Skin of body (tissue), 2 donors: ENCODE data around the gene ZER1. TPM values are rescaled to one million over a fixed set of nuclear protein-coding genes. Genes with fewer than 3 reads are reported as not detected.
"Not testable (repeated sequence)": the region's sequence is repeated elsewhere in the genome, so short reads cannot be mapped to it uniquely, and the experiment has no call there.

Experiments used
- DNase-seq: peaks from one replicate; lab custom pipeline; 2025; lab: John Stamatoyannopoulos, UW
- total RNA-seq: library from RNA; depleted of rRNA; stranded (reverse); fragments of >200 nt; gene quantifications from one replicate; pipeline ENCODE4 v1.2.3, GENCODE V29; 2014

The ZER1 gene
- total RNA-seq, 1 donor from 2014 or later, result 18.1 TPM

DNA sequence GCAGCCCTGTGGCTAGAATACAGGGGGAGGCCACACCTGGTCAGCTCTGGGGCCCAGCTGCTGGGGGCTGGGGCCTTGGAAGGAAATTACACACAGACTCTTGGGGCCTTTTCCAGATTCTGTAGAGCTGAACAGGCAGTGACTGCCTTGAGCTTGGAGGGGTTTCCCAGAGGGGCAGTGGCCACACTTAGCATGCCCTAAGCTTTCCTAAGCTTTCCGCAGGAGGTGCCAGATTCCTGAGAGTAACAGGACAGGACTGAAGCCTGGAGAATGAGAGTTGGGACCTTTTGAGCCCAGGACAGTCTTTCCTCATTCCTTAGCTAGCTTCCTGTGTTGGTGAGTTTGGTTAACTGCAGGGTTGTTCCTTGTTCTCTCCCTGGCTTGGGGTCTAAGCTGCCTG is 16.7 kb upstream of the ZER1 start:
- DNase-seq, result no peak

DNA sequence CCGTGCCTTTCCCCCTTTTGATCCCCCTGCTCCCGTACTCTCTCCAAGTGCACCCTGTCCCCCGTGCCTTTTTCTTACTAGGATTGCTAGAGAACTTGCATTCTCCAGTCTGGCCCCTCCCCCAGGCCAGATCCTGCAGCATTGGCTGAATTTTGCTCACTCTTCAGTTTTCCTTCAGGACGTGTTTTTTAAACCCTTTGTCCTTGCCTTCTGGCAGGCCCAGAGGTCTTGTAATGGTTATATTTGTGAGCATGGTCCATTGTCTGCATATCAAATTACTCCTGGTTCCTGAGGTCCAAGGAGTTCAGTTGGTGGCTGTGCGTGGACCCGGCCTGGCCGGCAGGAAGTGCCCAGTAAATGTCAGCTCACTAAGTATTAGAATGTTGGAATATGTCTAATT is 15.9 kb upstream of the ZER1 start:
- no peak for DNase-seq

DNA sequence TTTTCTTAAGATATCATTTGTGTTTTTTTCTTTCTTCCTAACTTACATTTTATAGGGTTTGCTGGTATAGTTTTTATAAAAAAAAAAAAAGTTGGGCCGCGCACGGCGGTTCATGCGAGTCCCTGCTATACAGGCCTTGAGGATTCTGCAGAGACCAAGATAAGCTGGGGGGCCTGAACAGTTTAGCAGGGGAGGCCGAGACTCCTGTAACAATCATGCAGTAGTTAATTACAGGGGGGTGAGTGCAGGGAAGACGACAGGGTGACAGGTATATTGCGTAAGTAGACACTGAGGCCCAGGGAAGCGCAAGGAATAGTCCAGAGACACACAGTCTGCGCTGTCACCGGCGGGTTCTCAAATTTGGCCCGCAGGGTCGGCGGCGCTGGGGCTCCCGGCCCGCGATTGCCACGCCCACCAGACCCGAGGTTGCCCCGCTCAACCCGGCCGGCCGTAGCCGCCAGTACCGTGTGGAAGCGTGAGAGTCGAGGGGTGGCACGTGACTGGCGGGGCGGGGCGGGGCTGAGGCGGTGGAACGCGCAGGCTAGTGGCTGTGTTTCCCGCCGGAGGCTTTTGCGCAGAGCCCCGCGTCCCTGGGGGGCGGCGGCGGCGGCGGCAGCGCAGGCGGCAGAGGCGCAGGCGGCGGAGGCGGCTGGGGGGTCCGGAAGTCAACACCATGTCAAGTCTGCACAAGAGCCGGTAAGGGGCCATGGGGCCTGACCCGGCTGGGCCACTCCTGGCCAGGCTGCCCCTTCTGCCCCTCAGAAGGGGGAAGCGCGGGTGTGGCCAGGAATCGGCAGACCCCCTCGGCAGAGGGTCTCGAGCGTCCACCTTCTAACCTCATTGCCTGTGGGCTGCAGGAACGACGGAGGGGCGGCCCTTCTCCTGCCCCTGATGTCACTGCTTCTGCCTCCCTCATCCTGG is 15.2 kb upstream of the ZER1 start, which contains the start of gene TBC1D13:
Gene TBC1D13 (plus strand): TSS at position 573 of the 921 bp plus-strand sequence. CDS start 101 bp downstream, at position 674.
- DNase-seq, result peak; percentile 65

DNA sequence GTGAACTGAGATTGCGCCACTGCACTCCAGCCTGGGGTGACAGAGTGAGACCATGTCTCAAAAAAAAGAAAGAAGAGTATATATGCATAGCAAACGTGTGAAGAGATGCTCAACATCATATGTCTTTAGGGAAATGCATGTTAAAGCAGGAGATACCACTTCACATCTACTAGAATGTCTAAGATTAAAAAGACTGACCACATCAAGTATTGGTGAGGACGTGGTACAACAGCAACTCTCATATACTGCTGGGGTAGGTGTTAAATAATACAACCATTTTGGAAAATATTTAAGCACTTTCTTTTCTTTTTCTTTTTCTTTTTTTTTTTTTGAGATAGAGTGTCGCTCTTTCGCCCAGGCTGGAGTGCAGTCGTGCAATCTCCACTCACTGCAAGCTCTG is 13.7 kb upstream of the ZER1 start:
- no peak for DNase-seq

DNA sequence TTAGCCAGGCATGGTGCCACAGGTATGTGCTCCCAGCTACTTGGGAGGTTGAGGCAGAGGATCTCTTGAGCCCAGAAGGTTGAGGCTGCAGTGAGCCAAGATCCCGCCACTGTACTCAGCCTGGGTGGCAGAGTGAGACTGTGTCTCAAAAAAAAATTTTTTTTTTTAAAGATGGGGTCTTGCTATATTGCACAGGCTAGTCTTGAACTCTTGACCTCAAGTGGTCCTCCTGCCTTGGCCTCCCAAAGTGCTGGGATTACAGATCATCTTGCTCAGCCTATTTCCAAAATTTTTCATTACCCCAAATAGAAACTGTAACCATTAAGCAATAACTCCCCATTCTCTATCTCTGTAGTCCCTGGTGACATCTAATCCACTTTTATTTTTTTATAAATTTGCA is 10.9 kb upstream of the ZER1 start:
- no peak for DNase-seq

DNA sequence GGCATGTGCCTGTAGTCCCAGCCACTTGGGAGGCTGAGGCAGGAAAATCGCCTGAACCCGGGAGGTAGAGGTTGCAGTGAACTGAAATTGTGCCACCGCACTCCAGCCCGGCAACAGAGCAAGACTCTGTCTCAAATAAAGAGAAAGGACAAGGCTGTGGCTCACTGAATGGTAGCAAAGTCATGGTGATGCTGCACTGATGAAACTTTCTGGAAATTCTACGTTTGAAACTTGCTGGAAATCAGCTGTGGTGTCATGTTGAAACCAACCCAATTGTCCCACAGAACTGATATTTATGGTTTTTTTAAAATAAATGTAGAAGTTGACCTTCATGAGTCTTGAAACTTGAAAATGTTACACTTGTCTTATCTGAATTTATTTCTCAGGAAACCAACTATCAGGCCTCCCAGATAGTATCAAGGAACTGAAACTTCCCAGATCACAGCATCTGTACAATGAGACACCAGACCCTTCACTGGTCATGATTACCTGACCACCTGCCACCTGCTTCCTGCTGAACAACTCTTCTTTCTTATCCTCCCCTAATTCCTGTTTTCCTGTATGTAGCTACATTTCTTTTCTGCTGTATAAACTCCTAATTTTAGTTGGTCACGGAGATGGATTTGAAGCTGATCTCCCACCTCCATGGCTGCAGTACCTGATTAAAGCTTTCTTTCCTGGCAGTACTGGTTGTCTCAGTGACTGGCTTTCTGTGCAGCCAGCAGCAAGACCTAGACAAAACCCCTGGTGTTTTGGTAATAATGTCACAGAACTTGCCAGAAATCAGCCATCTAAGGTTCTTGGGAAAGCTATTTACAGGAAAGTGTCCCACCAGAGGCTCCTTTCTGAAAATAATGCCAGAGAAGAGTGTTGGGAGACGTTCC is 9.7 kb upstream of the ZER1 start:
- no peak for DNase-seq

DNA sequence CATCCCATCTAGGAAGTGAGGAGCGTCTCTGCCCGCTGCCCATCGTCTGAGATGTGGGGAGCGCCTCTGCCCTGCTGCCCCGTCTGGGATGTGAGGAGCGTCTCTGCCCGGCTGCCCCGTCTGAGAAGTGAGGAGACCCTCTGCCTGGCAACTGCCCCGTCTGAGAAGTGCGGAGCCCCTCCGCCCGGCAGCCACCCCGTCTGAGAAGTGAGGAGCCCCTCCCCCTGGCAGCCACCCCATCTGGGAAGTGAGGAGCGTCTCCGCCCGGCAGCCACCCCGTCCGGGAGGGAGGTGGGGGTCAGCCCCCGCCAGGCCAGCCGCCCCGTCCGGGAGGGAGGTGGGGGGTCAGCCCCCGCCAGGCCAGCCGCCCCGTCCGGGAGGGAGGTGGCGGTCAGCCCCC is 8.4 kb upstream of the ZER1 start:
- DNase-seq, result not testable (repeated sequence)

DNA sequence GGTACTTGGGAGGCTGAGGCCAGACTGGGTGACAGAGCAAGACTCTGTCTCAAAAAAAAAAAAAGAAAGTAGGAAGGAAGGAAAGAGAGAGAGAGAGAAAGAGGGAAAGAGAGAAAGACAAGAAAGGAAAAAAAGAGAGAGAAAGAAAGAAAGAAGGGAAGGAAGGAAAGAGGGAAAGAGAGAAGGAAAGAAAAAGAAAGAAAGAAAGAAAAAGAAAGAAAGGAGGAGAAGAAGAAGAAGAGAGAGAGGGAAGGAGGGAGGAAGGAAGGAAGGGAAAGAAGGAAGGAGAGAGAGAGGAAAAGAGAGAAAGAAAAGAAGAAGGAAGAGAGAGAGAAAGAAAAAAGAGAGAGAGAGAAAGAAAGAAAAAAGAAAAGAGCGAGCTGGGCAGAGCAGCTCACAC is 3.1 kb upstream of the ZER1 start:
- DNase-seq, result no peak

DNA sequence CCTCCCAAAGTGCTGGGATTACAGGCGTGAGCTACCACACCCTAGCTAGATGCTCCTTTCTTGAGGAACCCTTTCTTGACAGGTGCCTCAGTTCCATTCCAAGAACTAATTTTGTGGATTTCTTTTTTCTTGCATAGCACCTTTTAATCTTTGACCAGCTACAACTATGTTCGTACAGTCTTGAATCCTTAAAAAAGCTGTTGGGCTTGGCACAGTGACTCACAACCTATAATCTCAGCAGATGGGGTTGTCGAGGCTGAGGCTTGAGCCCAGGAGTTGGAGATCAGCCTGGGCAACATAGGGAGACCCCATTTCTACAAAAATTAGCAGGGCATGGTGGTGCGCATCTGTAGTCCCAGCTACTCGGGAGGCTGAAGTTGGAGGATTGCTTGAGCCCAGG is 1.3 kb upstream of the ZER1 start:
- no peak for DNase-seq

DNA sequence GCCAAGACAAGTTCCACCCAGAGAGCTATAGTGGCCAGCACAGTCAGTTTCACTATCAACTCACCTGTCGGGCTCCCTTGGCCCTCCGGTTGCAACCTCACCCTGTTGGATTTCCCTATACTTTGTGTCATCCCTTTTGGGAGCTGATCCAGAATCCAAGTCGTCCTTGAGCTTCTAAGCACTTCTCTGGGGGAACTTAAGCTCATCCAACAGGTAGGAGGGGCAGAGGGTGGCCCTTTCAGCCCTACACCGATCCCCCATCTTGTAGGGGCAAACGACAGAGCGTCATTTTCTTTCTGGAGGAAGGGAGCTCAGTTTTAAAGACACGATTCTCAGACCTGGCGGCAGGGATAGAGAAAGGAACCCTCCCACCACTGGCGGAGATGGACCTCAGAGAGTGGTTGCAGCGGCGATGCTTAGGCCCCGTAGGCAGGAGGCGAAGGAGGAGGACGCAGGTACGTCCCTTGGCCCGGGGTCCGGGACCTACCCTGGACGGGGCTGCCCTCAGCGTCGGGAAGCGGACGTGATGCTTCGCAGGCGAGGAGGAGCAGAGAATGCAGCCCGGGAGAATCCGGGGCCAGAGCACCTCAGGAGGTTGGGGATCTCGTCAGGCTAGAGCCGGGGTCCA is 519 bp downstream of the ZER1 start:
- DNase-seq, result no peak

DNA sequence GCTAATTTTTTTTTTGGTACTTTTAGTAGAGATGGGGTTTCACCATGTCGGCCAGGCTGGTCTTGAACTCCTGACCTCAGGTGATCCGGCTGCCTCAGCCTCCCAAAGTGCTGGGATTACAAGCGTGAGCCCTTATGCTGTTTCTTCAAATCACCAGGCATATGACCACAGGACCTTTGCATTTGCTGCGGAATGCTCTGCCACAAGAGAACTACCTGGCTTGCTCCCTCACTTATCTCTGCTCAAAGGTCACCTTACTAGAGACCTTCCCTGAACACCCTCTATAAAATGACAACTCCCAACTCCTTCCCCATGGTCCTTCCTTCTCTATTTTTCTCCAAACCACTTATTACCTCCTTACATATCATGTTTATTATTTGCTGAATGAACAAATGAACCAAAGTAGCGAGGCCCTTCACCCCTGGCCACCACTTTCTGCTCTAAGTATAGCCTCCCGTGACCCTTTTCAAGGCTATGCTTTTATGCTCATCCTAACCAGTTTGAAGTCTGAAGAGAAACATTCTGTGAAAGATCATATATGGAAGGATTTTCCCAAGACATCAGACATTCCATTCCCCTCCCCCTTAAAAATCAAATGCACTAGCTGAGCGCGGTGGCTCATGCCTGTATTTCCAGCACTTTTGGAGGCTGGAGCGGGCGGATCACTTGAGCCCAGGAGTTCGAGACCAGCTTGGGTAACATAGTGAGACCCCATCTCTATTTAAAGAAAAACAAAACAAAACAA is 1.3 kb downstream of the ZER1 start:
- no peak for DNase-seq

DNA sequence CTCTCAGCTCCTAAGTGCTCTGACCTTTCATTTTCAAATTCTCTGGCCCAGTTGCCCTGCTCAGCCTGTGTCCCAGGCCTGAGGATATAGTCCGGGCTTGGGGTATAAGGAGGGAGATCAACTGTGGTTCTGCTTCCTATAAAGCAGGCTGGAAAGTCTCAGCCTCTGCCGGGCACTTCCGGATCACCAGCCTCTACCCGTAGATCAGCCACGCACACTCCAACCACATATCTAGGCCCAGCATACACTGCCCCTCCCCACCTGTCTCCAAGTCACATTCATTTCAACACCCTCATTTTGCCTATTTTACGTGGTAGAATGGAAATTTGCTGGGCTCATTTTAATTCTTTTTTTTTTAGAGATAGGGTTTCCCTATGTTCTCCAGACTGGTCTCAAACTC is 3.1 kb downstream of the ZER1 start:
- no peak for DNase-seq

DNA sequence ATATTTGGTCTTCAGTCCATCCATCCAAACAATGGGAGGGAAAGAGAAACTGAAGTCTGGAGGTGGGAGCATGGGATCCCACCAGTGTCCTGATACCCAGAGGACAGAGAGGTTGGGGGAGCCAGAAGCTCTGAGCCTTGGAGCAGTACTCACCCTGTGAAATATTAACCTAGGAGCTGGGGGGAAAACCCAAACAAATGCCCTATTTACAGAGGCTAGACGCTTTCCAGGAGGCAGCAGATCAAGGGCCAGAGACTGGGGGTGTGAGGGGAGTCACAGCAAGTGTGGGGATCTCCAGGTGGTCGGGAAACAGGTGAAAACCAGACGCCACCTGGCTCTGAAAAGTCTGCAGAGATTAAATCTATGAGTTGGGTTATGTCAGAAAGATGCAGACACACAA is 6.2 kb downstream of the ZER1 start:
- DNase-seq, result no peak

DNA sequence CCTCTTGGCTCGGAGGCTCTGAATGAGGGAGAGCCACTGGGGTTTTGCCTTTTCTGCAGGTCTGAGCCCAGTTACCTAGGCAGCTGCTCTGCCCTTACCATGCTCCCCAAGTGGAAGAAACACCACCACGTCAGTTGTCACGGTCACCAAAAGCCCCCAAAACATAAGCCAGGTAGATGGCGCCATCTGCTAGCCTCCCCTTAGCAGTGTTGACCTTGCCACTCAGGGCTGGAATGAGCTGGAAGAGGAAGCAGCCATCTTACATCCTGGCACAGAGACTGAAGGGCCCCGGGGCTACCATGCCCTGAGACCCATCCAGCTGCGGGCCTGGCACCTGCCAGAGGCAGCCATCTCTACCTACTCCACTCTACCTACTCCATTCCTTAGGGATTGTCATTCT is 7.4 kb downstream of the ZER1 start:
- no peak for DNase-seq

DNA sequence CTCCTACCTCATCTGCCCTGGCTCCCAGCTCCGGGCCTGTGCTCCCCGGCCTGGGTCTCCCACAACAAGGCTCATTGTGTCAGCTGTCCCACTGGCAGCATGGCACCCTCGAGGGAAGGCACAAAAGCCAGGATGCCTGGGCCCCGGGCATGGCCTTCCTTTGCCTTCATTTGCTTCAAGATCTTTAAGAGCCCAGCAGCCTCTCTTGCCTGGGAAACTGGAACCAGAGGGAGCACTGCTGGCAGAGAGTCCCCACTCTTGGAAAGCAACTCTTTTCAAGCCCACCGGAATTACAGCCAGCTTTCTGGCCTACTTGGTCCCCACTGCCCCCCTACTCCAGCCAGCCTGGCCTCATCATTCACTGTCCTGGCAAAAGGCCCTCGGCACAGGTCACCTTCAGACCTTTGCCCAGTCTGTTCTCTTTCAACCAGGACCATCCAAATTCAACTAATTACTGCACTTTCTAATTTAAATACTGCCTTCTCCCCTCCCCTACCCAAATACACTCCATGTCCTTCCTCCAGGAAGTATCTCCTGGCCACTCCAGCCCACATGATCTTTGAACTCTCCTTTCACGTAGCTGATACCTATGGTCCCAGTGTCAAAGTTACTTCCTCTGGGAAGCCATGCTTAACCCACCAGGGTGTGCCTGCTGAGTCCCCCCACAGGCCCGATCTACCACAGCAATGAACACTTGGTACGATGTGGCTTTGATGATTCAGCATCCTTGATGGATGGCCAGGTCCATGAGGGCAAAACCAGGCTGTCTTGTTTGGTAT is 8.9 kb downstream of the ZER1 start:
- DNase-seq, result no peak

DNA sequence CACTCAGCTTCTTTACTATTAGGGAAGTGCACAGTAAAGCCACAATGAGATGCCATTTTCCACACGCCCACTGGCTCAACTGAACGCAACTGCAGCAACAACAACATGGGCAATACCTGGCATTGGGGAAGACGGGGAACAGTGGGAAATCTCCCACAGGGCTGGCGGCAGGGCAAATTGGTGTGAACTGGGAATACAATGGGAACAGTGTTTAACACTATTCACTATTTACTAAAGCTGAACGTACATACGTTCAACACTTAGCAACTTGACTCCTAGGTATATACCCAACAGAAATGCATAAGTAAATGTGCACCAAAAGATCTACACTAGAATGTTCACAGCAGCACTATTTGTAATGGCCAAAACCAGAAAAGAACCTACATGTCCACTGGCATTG is 14.1 kb downstream of the ZER1 start:
- DNase-seq, result no peak

DNA sequence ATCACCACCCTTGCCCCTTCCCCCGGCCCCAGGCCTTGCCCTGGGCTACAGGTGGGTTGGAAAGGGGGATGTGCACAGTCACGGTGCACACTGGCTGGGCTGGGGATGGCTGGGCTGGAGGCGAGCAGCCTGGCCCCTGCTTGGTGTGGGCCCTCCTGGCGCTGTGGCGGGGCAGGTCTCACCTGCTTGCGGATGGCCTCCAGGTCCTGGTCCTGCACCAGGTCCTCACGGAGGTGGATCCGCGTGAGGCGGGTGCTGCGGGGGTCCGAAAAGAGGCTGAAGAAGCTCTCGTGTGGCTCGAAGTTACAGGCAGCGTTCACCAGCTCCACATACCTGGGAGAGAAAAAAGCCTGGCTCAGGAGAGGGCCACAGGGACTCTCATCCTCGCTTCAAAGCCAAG is 18.1 kb downstream of the ZER1 start:
- no peak for DNase-seq

DNA sequence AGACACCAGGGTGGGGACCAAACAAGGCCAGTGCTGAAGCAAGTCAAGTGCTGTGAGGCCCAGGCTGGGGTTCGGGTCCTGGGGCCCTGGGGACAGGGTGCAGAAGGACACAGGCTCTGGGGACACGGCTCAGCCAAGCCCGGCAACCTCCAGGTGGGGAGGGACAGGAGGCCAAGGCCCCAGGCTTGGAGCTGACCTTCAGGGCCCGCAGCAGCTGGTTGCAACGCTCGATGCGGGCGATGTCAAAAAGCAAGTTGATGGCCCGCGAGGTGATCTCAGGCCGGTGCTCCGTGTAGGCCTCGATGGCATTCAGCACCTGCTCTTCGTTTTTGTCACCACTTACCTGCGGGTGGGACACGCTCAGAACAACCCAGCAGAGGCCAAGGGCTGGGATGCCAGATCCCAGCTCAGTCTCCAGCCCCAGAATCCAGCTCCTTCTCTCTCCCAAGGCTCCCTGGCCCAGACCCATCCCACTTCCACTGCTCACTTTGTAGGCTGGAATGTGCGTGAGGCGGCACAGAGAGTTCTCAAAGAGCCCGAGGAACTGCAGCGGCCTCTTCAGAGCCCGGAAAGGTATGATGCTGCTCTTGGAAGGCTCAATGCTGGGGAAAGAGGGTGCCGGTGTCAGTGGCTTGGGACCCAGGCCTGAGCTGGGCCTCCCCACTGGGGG is 20.7 kb downstream of the ZER1 start:
- DNase-seq, result no peak

DNA sequence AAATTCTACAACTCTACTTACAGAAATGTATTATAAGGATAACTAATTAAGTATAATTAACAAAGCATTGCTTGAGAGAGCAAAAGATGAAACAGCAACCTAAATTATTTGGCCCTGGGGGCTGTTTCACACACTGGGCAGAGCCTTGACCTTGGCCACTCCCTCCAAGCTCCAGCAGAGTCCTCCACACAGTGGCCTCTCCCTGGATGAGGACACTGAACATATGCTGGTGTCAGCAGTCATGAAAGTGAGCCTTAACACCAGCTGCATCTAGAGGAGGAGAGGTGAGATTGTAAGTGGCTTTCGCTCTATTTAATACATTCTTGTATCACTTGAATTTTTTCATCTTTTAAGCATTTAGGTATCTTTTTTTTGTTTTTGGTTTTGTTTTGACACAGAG is 24.5 kb downstream of the ZER1 start:
- no peak for DNase-seq

DNA sequence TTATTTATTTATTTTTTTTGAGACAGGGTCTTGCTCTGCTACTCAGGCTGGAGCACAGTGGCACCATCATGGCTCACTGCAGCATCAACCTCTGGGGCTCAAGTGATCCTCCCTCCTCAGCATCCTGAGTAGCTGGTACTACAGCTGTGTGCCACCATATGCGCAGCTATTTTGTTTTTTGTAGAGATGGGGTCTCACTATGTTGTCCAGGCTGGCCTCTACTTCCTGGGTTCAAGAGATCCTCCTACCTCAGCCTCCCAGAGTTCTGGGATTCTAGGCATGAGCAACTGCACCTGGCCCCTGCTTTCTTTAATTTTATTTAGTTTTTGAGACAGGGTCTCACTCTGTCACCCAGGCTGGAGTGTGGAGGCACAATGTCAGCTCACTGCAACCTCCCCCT is 28.3 kb downstream of the ZER1 start:
- DNase-seq, result no peak
